Measurements from ENCODE around the gene PFDN2.

- TF ChIP-seq EZH2 (IDR thresholded peaks at IDR 0.05; ENCODE audit: insufficient read depth, poor library complexity, severe bottlenecking), result no peak
- TF ChIP-seq EZH2phosphoT487 (IDR thresholded peaks at IDR 0.05; ENCODE audit: insufficient read depth, low read depth), result no peak
These were observed 43.0 kb downstream of the PFDN2 start for GRCh38 chr1:161074676-161075368.
